NCI-H510A treated with DMSO at 0.1 percent for 48 hours (cell line): ENCODE data around the gene STARD13.

ENCODE experiments used
- DNase-seq: peaks from one replicate; lab custom pipeline; 2025; lab: John Stamatoyannopoulos, UW

The STARD13 gene

DNA sequence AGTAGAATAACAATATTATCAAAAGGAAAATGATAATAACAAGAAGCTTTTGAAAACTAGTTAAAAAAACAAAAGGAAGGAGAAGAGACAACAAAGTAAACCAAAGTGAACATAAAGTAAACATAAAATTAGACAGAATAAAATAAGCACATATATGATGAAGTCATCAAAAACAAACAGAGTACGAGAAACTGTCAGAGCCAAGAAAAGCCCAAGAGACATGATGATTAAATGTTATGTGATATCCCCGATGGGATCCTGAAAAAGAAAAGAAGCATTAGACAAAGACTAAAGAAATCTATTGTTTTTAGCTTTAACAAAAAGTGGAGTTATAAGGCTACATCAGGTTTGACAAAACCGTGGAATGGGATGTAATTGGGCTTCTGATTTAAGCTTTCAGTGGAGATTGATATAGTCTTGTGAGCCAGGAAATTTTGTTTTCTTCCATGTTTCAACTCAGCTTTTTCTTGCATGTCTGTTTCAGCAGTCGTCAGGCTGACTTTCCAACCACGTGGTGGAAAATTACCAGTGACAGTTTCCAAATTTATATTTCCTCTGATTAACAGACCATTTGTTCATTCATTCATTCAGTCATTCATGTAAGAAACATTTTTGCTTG is 204.5 kb downstream of the STARD13 start:
- no peak for DNase-seq

DNA sequence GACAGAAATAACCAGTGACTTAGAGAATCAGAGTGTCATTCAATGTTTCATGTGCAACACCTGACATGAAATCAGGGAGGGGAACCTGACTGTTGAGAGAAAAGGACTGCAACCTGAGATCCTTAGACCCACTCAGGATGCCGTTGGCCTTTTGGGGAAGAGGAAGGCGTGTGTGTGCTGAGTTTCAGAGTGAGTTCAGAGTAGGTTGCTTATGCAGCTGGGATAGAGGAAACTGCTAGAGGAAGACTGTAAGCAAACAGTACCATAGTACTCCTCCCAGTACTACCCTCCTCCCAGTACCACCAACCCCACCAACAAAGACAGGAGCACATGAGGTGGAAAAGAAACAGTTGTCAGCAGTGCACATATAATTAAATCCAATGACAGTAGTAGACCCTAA is 205.6 kb downstream of the STARD13 start:
- no peak for DNase-seq

DNA sequence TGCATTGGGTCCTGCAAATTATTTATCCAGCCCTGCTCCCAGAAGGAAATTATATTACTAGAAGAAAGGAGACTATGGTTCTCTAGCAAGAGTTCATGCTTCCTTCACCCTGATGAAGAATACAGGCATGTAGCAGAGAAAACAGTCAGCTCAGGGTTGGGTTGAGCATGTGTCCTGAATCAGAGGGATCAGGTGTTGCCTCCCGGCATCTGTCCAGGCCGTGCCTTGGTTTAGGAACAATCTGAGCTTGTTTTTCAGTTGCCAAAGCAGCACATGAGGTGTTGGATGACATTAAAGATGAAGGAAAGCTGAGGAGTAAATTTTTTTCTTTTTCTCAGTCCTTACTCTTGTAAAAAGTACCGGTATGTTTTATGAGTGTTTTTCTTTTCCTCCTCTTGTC is 207.3 kb downstream of the STARD13 start:
- DNase-seq = no peak

DNA sequence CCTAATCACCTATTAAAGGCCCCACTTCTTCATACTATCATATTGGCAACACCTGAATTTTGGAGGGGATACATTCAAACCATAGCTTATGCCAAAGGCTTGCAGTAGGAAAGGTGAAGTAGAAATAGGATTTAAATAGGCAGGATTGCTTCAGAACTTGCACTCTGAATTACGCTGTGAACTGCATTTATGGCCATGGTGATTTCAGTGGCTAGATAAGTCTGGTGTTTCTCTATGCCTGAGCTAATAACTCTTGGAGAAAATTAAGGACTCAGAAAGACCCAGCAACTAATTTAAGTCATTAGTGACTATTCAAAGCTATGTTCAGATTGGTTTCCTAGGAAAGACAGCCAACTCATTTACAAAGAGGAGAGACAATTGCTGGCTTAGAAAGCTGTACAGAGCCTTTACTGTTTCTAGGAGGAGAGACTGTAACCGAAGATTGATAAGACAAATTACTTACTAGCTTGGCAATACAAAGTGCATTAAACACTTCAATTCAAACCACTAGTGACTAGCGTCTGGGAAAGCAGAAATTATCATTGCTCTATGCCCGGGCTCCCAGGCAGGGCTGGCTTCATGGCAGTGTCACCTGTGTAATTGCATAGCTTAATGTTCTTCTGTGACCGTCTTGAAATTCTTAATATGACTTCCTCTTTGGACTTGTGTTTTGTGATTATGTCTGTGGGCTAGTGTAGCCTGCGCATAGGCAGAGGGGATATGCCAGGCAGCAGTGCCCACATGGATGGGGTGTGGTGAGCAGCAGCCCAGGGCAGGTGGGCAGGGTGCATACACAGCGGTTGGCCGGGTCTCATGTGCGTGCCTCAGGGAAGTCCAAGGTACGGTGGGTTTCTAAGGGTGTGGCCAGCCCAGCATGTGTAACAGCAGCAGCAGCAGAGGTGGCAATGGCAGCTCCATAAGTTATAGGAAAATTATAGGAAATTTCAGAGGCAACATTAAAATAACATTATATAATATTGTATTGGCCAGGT is 209.3 kb downstream of the STARD13 start:
- DNase-seq = no peak

DNA sequence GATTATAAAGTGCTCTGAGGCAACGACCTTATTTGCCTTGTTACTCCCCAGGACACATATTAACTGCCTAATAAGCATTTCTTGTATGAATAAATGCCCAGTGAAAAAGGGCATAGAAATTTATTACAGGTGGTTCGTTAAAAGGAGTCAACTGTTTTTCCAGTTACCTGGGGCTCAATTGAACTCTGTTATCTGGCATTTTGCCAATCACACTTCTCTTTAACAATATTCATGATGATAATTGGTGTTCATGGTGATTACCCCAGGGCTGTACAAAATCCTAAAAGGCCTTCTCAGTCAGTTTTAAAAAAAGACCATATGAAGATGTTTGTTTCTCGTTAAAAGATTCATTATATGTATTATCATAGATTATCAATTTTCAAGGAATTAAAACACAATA is 212.2 kb downstream of the STARD13 start:
- no peak for DNase-seq

DNA sequence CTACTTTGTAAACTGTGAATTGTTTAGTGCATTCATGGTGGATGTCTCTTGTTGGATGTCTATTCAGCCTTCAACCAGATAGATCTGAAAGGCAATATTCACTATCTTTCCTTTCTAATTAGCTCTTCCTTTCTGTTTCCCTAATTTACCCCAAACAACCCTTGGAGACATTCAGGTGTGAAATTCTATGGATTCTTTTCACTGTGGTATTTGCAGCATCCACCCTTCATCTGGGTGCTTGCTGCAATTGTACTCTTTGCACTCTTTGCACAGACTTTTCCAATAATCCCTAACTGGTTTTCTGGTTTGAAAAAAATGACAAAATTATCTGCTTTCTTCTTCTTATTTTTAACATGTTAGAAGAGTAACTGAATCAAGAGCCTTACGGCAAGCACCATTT is 212.8 kb downstream of the STARD13 start:
- DNase-seq = no peak

DNA sequence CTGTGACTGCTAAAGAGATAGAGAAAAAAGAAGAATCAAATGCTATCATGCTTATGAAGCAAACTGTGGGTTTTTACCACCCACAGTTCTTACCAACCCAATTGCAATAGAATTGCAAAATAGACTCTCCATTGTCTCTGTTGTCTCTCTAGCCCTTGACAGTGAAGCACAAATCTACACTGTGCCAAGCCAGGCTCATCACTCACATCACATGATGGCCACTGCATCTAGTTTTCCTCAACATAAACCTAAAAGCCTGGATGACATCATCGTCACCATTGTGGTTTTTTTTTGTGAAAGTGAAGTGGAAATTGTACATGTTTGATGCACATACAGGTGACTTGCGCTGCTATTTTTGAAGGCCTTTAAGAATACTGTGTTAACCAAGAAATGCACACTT is 213.3 kb downstream of the STARD13 start:
- DNase-seq = no peak

DNA sequence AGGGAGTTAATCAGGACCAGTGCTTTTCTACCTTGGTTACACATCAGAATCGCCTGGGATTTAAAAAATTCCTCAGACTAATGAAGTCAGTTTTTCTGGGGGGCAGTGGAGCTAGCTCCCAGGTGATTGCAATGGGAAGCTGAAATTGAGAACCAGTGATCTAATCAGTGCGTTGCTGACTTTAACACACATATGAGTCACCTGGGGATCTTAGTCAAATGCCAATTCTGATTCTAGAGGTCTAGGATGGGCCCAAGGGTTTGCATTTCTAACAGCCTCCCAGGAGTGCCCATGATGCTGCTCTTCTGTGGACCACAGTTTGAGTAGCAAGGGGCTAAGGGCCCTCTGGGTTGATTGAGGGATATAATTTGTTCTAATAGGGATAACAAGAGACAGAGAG is 214.8 kb downstream of the STARD13 start:
- DNase-seq = no peak

DNA sequence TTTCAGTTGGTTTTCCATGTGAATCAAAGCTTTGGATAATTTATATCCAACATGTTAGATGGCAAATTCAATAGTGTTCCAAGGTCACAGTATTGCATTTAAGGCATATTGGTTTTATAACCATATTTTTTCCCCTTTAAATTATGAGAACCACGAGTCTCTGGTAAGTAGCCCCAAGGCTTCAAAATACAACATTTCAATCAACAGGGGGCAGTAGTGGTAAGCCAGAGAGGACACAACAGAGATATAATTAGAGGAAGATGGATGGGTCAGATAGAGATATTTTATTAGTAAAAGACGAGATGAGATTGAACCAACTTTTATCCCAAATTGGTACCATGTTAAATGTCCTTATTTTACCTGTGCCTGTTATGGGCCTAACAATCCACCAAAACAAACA is 216.2 kb downstream of the STARD13 start:
- no peak for DNase-seq

DNA sequence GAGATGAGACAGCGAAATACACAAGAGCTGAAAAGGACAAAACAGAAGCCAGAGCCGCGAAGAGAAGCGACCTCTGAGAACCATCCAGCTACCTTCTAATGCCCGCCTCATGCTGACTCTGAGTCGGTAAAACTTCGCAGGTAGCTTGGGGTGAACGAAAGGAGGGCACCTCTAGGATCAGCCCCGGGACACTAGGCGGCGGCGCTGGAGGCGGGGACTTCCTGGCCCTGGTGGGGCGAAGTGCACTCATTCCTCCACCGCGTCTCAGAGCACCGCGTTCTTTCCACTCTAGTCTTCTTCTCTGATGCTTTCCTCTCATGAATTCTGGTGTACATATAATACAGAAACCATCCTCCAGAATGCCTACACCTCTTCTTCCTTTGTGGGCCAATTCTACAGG is 219.2 kb downstream of the STARD13 start:
- no peak for DNase-seq

DNA sequence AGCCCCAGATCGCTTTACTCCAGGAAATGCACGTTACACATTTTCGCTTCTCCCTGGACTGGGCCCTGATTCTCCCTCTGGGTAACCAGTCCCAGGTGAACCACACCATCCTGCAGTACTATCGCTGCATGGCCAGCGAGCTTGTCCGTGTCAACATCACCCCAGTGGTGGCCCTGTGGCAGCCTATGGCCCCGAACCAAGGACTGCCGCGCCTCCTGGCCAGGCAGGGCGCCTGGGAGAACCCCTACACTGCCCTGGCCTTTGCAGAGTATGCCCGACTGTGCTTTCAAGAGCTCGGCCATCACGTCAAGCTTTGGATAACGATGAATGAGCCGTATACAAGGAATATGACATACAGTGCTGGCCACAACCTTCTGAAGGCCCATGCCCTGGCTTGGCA is 224.7 kb downstream of the STARD13 start:
- DNase-seq = no peak

DNA sequence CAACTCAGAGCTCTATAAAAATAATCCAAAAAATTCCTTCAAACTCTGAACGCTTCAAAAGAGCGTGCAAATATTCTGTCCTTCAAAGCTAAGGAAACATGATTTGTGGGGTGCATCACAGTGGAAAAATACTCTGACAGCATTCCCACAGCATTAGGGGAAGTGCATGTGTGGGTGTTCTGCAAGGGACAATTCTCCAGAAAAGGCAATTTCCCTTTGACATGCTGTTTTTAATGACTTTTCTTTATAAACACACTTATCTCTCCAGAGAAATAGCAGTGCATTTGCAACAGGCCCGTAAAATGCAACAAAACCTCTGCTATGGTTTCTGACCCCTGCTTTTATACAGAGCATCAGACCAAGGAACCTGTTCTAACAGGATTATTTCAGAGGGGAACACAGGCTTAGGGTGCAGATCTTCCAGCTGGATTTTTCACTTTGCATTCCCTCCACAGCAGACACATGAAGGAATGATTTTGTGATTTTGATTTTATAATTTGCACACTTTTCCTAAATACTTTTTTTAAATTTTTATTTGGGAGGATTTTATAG is 226.7 kb downstream of the STARD13 start:
- DNase-seq = no peak

DNA sequence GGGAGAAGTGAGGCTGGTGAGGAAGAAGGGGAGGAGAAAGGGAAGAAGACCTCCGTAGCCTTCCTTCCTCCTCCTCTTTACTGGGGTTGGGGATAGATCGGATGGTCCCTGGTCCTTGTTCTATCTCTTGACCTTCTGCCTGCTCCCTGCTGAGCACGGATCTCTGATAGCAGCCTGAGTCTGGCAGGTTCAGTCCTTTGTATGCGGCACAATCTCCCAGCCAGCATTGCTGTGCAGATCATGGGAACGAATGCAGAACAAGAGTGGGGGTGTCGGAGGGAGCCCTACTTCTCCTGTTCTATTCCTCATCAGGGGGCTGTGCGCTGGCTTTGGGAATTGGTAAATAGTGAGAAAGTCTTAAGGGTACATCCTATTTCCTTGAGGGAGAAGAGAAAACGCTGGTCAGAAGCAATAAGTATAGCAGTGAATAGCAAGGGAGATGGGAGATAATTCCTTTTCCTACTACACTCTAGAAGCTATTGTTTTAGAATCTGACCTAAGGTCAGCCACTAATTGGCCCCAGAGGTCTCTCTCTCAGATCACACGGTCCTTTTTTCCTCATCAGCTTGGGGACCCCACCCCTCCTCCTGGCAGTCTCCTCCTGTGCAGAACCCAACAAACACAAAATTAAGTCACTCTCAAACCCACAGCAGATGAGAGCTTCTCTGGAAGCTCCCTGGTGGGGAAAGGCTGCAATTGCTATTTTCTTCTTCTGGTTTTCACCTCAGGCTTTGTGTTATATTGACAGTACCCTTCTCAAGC is 228.4 kb downstream of the STARD13 start:
- no peak for DNase-seq

DNA sequence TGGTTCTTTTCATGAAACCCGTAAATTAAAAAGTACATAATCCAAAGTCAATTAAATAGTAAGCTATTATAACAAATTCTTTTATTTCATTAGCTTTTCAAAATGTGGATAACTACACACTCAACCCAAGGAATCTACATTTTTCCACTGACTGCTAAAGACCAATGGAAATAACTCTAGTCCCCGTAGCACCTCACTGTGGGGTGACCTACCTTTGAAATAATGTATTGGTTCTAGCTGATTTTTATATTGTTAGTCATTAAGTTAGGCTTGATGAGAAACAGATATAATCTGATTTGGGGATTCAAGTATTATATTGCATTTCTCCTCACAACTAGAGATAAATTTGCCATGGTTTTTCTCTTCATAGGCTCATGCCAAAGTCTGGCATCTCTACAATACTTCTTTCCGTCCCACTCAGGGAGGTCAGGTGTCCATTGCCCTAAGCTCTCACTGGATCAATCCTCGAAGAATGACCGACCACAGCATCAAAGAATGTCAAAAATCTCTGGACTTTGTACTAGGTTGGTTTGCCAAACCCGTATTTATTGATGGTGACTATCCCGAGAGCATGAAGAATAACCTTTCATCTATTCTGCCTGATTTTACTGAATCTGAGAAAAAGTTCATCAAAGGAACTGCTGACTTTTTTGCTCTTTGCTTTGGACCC is 232.0 kb downstream of the STARD13 start:
- no peak for DNase-seq
